Measurements from ENCODE around the gene DLG2.
"Not testable (repeated sequence)": the region's sequence is repeated elsewhere in the genome, so short reads cannot be mapped to it uniquely, and the experiment has no call there.

The DLG2 gene

DNA sequence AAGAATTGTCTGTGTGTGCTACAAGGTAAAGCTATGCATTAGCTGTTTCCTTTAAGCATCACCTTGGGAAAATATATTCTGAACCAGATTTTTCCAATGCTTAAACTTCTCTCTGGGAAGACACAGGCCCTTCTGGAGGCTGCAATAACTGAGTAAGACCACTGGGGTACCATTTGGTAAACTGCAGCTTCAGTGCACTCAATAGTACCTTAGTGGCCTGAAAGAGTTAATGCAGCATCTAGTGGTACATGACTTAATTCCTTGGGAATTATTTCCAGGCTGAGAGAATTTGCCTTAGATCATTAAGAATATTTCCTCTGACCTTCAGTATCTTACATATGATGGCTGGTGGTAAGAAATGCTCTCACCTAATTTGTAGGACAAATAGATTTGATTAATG lies 727.4 kb downstream of the DLG2 start:
- DNase-seq (ENCODE audit: low read depth) = no peak

DNA sequence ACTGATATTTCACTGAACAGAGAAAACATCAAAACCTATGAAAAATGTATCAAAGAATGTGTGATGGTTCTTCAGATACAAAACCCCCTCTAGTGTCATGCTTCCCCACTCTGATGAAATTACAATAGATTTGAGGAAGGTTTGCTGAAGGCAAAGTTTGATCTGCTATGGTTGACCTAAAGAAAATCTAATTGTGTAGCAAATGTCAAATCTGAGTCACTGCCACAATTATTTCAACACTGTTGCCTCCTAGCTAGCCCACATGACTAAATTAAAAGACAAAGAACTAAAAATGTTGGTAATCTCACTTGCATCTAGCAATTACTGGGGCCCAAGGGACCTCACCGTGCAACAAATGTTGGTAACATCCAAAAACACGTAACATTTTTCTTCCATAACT lies 728.0 kb downstream of the DLG2 start:
- DNase-seq (ENCODE audit: low read depth) = no peak

DNA sequence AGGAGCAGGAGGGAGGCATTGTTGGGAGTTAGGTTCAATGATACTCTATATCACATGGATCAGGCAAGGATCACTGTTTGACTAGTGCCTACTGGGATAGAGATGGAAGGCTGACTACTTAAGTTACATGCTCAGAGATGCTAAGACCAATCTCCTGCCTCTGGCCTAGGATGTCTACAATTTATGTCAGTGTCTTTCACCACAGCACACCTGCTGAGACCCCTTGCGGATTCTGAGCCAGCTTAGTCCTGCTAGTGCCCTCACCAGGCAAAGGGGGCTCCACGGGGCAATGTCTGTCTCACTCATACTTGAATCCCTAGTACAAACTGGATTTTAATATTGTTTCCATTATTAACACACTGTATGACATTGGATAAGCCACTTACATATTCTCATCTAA lies 732.5 kb downstream of the DLG2 start:
- no peak for DNase-seq (ENCODE audit: low read depth)

DNA sequence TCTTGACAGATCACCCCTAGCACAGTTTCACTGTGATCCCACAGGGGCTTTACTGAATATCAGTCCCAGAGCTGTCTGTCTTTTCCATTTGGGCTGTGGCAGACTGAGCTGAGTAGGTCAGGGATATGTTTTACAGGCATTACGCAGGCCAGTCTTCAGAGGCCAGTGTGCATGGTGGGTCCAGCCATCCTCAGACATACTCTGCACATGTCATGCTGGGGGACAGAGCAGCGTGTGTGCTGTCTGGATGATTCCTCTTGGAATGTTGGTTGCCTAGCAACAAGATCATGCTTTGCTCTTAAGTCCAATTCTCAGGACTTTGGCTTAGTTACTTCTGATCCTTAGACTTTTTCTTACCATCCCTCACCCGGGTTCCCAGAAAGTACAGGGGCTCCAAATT lies 736.5 kb downstream of the DLG2 start:
- no peak for DNase-seq (ENCODE audit: low read depth)

DNA sequence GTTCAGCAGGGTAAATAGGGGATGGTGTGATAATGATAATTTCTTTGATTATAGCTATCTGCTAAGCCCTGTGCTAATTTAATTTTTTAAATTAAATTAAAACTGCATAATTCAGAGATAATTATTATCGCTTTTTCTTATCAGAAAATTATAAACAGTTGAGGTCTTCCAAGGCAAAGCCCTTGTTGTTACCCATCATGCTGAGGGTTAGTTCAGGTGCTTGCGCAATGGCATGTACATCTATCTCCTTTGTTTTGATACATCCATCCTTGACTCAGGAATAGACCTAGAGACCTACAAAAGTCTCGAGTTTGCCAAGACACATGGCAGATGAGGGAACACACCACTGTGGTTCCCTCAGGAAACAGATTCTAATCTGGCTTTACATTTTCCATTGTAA lies 737.6 kb downstream of the DLG2 start:
- no peak for DNase-seq (ENCODE audit: low read depth)

DNA sequence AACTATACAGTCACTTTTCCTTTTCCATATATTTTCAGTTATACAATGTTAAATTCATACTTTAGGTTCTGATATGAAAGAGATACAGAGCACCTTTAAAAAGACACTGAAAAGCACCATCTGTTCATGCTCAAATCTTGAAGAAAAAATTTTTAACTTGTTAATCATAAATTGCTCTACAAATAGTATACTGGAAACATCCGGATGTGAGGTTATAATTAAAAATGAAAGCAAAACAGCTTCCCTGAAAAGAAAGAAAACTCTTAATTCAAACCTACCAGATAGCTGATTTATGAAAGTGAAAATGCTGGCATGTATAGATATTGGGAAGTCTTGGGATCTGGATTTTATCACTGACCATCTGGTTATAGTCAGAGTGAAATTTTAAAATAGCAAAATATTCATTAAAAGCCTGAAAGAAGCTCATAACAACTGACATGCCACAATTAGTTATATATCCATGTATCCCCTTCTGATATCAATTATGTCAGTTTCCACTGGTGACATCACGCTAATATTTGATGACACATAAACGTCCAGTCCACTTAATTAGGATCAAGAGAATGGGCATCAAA lies 740.0 kb downstream of the DLG2 start:
- DNase-seq (ENCODE audit: low read depth) = no peak

DNA sequence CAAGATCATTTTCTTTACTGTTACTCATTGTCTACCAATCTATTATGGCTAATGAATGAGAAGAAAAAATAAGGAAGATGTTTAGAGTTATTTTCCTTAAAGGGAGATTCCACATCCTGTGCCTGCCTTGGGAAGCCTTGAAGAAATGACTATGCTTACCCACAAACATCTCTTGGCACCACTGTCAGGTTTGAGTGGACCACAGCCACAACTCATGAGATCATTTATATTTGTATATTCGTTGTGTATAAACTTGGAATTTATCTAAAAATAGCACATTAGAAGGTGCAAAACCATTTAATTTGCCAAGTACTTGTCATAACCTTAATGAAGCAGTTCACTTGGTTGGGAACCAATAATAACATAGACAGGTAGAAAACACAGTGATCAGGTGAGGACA lies 740.8 kb downstream of the DLG2 start:
- no peak for DNase-seq (ENCODE audit: low read depth)

DNA sequence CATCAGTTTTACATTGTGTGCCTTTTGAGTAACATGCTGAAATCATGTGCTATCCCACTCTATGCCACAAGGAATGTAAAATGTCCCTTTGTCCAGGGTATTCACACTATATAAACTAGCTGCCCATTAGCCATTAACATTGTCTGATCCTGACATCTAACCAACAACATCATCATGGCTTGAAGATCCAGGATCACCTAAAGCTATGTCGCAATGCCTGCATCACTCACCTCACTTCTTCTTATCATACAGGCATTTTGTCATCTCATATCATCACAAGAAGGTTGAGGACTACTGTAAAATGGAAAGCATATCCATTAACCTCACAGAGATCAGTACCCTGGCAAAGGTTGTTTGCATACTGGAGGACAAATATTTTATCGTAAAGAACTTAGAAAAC lies 742.3 kb downstream of the DLG2 start:
- DNase-seq (ENCODE audit: low read depth) = no peak

DNA sequence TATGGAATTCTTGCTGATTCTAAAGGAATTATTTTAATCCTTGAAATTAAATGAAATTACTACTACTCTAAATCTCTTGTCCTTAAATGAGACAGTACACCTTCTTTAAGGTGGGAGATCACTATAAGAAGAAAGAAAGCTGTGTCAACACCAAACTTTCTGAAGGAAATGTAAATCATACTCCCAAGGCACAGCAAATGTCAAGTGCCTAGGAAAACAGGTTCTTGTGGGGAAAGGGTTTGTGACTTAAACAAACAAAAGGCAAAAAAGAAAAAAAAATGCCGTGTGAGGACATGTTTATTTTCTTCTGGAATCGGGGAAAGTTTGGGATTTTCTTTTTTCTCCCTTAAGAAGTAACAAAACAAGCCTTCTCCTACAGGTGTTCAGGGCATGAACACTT lies 745.1 kb downstream of the DLG2 start:
- DNase-seq (ENCODE audit: low read depth) = no peak

DNA sequence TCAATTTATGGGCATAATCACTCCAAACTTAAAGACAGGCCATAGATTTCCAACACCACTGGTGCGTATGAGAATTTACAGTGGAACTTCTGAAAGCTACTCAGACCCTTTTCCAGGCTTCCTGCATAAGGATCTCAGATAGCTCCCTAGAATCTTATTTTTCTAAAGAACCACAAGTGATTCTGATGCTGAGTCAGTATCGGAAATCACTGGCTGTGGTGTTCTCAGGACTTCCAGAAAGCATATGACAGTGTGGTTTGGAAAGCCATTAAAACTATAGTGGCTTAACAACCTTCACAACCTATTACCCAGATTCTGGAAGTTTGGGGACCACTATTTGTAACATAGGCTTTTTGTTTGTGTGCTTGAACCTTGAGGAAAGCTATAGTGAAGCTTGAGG lies 756.0 kb downstream of the DLG2 start:
- no peak for DNase-seq (ENCODE audit: low read depth)

DNA sequence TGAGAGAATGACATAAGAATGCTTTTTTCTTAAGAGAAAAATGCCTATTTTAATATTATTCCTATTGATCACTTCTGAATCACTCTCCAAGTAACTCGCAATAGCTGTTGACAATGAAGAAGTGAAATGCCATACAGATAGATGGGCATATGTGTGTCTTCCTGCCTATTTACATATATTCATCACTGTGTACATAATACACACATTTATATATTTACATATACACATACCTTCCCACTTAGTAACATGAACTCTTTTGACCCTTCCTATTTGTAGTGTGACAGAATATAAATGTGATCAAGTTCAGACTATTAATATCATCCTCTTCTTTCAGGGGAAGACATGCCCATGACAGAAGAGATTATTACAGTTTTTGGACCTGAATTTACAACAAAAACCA lies 756.7 kb downstream of the DLG2 start:
- DNase-seq (ENCODE audit: low read depth) = no peak

DNA sequence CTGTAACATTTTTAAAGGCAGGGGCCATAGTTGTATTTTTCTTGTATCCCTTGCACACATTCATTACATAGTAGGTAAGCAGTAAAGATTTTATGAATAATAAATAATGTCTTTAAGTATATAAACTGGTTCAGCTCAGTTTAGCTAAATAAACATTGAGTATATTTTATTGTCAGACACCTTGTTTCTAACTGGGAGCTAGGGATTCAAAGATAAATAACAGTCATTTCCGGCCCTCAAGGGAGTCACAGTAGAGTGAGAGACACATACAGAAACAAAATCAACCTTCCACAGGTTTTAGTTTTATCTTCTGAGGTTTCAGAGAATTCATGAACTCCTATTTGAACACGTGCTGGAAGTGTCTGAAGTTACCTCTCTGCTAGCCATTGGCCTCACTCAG lies 760.2 kb downstream of the DLG2 start:
- DNase-seq (ENCODE audit: low read depth) = no peak

DNA sequence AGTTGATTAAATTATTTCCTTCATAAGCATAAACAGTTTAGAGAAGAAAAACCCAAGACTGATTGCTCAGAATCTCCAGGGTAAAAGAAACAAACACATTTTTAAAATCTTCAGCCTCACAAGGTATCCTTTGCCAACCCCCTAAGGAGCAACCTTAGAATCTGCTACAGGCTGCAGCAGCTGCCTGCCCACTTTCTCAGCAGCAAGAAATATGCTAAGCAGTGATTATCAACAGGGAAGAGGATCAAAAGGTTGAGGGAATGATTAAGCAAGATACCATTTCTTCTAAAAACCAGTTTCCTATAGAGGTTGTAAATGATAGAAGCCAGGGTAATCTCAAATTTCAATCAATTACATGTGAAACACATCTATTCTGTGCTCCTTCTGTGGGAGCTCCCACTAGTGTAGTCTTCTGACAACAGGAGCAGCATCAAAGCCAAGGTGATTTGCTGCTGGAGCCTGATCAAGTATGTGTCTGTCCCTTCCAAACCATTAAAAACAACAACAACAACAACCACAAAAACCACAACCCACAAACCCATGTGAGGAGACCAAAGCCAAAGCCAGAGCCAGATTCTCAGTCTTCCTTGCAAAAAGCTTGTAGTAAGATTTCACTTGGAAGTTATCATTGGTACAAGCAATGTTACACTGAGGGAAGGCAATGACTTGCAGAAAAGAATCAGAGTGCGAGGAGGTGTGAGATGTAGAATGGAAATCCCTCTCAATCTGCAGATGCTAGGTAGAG lies 761.2 kb downstream of the DLG2 start:
- no peak for DNase-seq (ENCODE audit: low read depth)

DNA sequence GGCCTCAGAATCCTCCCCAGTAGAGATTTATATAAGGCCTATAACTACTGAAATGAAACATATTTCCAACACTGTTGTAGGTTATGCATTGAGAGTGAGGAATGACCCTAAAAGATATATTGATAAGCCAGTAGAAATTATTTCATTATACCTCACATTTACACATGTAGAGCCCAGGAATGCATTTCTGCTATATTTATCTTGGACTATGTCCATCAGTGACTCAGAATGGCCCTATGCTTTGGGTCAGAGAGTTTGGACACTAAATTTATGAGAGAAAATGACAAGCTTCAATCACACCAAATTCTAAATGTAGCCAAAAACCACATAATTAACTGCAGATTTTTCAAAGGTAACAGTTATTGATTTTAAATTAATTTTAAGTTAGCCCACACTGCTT lies 761.9 kb downstream of the DLG2 start:
- DNase-seq (ENCODE audit: low read depth) = no peak

DNA sequence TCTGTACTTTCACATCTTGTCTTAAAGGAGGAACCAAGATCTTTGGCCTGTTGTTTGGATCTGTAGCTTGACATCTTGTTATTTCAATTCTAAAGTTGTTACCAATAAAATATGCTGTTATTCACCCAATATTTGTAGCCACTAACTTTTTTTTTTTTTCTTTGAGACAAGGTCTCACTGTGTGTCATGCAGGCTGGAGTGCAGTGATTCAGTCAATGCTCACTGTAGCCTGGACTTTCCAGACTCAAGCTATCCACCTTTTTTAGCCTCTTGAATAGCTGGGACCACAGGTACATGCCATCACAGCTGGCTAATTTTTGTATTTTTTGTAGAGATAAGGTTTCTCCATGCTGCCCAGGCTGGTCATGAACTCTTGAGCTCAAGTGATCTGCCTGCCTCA lies 769.4 kb downstream of the DLG2 start:
- no peak for DNase-seq (ENCODE audit: low read depth)

DNA sequence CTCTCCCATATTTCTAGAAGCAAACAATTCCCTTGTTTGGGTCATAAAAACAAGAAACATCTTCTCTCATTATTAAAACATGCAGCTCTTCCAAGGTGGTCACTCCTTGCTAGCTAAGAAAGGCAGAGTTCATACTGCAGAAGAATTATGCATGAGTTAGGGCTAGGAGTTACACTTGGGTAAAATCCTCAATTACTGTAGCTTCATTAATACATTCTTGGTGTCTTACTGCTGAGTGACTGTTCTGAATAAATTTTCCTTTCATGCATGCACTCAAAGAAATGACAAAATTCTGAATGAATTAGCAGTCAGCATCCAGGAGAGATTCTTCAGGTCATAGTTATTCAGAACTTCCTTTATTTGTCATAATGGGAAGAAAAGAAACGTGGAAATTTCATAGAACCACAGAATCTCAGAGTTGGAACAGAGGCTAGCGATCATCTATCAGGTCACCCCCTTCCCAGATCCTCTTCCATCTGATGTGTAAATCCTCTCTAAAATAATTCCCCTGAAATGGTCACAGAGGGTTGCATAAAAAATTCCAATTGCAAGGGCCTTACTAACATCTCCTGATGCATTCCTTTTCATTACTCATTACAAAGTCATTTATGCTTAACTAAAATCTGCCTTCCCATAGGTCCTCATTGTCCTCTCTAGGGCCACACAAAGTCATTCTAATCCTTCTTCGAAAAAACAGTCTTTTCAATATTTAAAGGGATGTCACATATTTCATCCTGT lies 771.5 kb downstream of the DLG2 start:
- no peak for DNase-seq (ENCODE audit: low read depth)

DNA sequence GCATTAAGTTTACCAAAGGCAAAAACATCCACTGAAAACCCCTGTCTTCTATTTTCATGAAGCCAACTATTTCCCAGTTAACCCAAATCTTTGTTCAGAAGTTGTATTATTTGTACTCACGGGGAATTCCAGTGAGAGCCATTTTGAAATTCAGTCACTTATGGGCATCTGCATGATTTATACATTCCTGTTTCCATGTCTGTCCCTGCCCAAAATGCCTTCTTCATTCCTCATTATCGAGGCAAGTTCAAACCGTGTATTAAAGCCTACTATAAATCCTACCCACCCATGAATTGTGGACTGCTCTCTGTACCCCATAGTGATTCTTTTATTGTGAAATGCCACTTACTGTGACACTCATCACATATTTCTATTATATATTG lies 772.7 kb downstream of the DLG2 start:
- DNase-seq (ENCODE audit: low read depth) = no peak

DNA sequence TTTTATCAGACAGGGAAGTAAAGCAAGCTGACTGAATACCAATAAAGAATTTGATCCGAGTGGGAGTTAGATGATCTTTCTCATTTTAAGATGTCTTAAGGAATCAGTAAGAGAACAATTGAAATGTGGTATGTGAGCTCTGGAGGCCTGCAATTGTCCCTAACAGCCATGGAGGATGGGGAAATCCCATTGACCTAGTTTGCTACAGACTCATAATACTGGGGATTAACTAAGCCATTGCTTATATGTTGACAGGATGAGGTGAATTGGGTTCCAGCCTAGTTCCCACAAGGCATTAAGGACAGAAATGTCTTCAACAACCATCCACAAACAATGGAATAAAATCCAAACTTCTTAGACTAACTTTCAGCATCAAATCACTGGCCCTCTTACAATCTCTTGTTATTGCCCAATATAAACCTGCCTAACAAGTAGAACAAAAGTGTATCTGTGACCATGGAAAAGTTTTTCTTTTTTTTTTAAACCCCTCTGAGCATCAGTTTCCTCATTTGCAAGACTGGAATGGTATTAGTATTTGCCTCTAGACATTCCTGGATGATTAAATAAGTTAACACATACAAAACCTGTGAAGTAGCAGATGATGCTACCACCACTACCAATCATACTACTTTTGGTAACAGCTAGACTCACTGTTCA lies 773.2 kb downstream of the DLG2 start:
- DNase-seq (ENCODE audit: low read depth) = no peak

DNA sequence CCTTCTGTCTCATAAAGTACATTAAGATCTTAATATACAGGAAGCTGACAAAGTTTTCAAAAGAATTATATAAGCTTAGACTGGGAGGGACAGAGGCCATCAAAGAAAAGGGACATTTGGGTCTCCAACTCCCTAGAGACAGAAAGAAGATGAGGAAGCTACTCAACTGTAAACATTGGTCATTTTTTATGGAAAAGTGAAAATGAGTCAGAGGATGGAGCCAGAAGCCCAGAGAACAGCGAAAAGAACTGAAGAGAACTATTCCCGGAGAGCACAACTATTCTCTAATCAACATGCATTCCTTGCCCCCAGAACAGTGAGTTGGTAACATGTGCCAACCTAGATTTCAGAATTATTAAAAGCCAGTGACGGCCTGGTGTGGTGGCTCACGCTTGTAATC lies 779.3 kb downstream of the DLG2 start:
- DNase-seq (ENCODE audit: low read depth) = no peak

DNA sequence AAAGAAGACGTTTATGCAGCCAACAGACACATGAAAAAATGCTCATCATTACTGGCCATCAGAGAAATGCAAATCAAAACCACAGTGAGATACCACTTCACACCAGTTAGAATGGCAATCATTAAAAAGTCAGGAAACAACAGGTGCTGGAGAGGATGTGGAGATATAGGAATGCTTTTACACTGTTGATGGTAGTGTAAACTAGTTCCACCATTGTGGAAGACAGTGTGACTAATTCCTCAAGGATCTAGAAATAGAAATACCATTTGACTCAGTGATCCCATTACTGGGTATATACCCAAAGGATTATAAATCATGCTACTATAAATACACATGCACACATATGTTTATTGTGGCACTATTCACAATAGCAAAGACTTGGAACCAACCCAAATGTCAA lies 786.9 kb downstream of the DLG2 start:
- DNase-seq (ENCODE audit: low read depth) = not testable (repeated sequence)

DNA sequence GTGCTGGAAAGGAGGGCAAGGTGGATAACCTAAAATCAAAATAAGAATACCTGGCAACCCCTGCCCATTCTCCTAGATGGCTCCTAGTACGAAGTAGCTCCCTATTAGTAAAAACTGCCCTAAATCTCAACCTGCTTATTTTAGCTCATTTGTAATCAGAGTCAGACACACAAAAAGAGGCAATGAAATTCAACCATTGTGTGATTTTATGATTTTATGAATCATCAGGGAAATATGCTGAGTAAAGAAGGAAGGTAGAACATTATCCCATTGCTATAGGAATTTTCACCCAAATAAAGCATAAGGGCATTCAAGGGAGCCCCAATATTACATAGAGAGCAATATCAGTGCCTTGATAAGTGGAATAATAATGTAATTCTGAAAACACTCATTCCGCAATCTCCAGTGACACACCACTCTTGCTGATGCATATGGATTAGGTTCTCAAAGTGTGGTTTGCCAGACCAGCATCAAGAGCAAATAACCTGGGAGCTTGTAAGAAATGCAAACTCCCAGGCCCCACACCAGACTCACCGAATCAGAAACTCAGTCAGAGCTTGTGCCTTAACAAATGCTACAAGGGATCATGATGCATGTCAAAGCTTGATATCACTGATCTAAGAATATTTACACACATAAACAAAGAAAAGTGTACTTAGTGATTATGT lies 789.6 kb downstream of the DLG2 start:
- DNase-seq (ENCODE audit: low read depth) = no peak

DNA sequence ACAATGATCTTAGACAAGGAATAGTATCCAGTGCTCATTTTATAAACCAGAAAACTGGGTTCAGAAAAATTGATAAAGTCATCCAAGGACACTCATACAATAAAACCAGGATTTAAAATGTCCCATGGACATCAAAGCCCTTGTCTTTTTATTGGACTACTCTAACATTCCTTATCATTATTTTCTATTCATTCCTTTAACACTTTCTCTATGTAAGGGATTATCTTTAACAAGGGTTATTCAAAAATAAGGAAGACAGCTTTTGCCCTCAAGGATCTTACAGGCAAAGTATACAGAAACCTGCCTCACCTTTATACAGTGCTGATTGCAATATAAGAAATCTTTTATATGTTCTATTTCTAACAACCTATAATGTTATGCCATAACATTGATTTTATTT lies 790.8 kb downstream of the DLG2 start:
- no peak for DNase-seq (ENCODE audit: low read depth)

Measured in stimulated activated CD4-positive, alpha-beta T cell treated with anti-CD3 and anti-CD28 coated beads, Interleukin-2, amount 100 ng/mL, for 4 hours (primary cell).